HEK293 (cell line): ENCODE measurements around the gene ZBTB8A.

ENCODE experiments used
- CTCF ChIP-seq: fragments of 450-650 bp; formaldehyde crosslinking; IDR thresholded peaks from 2 replicates; pipeline ENCODE4 v1.5.1; 2016; ENCODE audit warnings: missing biosample characterization, missing genetic modification characterization
- GLI4 ChIP-seq: fragments of 450-650 bp; formaldehyde crosslinking; IDR thresholded peaks from 2 replicates; pipeline ENCODE4 v1.5.1; 2016; ENCODE audit warnings: missing biosample characterization, missing genetic modification characterization
- KLF16 ChIP-seq: fragments of 450-650 bp; formaldehyde crosslinking; IDR thresholded peaks from 2 replicates; pipeline ENCODE4 v1.5.1; 2017; ENCODE audit warnings: missing biosample characterization, missing genetic modification characterization
- KLF7 ChIP-seq: fragments of 450-650 bp; formaldehyde crosslinking; IDR thresholded peaks from 2 replicates; pipeline ENCODE4 v1.5.1; 2016; ENCODE audit warnings: missing biosample characterization, missing genetic modification characterization, borderline replicate concordance
- ZBTB6 ChIP-seq: fragments of 450-650 bp; formaldehyde crosslinking; IDR thresholded peaks from 2 replicates; pipeline ENCODE4 v1.5.1; 2017; ENCODE audit warnings: missing biosample characterization, missing genetic modification characterization
- ZNF112 ChIP-seq: fragments of 450-650 bp; formaldehyde crosslinking; IDR thresholded peaks from 2 replicates; pipeline ENCODE4 v1.5.0; 2017; ENCODE audit warnings: missing biosample characterization, missing genetic modification characterization
- ZNF138 ChIP-seq: fragments of 450-650 bp; formaldehyde crosslinking; IDR thresholded peaks from 2 replicates; pipeline ENCODE4 v1.5.1; 2016; ENCODE audit warnings: missing biosample characterization, missing genetic modification characterization, borderline replicate concordance
- ZNF23 ChIP-seq: fragments of 450-650 bp; formaldehyde crosslinking; IDR thresholded peaks from 2 replicates; pipeline ENCODE4 v1.5.1; 2016; ENCODE audit warnings: missing biosample characterization, missing genetic modification characterization, borderline replicate concordance
- ZNF433 ChIP-seq: fragments of 450-650 bp; formaldehyde crosslinking; IDR thresholded peaks from 2 replicates; pipeline ENCODE4 v1.5.1; 2016; ENCODE audit warnings: missing biosample characterization, missing genetic modification characterization, low read depth
- ZNF580 ChIP-seq: fragments of 450-650 bp; formaldehyde crosslinking; IDR thresholded peaks from 2 replicates; pipeline ENCODE4 v1.5.1; 2016; ENCODE audit warnings: missing biosample characterization, missing genetic modification characterization
- ZNF596 ChIP-seq: fragments of 450-650 bp; IDR thresholded peaks from 2 replicates; pipeline ENCODE4 v1.5.0; 2018; ENCODE audit warnings: missing biosample characterization, mild to moderate bottlenecking, missing genetic modification characterization, moderate library complexity
- ZNF639 ChIP-seq: fragments of 450-650 bp; formaldehyde crosslinking; IDR thresholded peaks from 2 replicates; pipeline ENCODE4 v1.5.1; 2016; ENCODE audit warnings: missing biosample characterization, missing genetic modification characterization
- ZNF660 ChIP-seq: fragments of 450-650 bp; IDR thresholded peaks from 2 replicates; pipeline ENCODE4 v1.5.1; 2018; ENCODE audit warnings: missing biosample characterization, mild to moderate bottlenecking, missing genetic modification characterization
- ZNF776 ChIP-seq: fragments of 450-650 bp; formaldehyde crosslinking; IDR thresholded peaks from 2 replicates; pipeline ENCODE4 v1.5.0; 2017; ENCODE audit warnings: missing biosample characterization, missing genetic modification characterization, borderline replicate concordance

- no peak for TF ChIP-seq ZNF138 (tag by site-specific recombination)
- TF ChIP-seq ZNF776 (tag by site-specific recombination): no peak
- TF ChIP-seq ZNF580 (tag by site-specific recombination): no peak
- TF ChIP-seq CTCF (tag by site-specific recombination): no peak
- TF ChIP-seq ZNF112: no peak
- TF ChIP-seq ZNF660: 0 out of 2 replicates have a peak, but pooled peaks have one; percentile 11
- TF ChIP-seq ZNF639 (tag by site-specific recombination): no peak
- no peak for TF ChIP-seq ZBTB6 (tag by site-specific recombination)
- no peak for TF ChIP-seq KLF7 (tag by site-specific recombination)
- no peak for TF ChIP-seq GLI4 (tag by site-specific recombination)
- TF ChIP-seq ZNF23 (tag by site-specific recombination): no peak
- TF ChIP-seq ZNF596 (tag by site-specific recombination): no peak
- TF ChIP-seq KLF16 (tag by site-specific recombination): no peak
- TF ChIP-seq ZNF433: no peak
Measured at GRCh38 chr1:32651461-32652073, 112.3 kb downstream of the ZBTB8A start.
